ENCODE measurements around the gene CCL5. TPM values are rescaled to one million over a fixed set of nuclear protein-coding genes. Genes with fewer than 3 reads are reported as not detected.

CCL5 gene
- polyA plus RNA-seq, 1 donor (not counting 4 experiments of a cell fraction or from before 2014, with no cell fraction given): 0.46 TPM

- Histone ChIP-seq H3K36me3 (ENCODE audit: control insufficient read depth in 2 of 2, extremely low read depth in 1 of 2, insufficient read depth in 2 of 2, low read length in 2 of 2) (no peaks in the 10 kb centered on the region), H3K4me2 (ENCODE audit: control insufficient read depth, extremely low read depth, insufficient read depth, low read depth, low read length) (peak overlapping the region; percentile 6), H3K27me3 (ENCODE audit: control insufficient read depth, extremely low read depth, insufficient read depth, low read length) (no peaks in the 10 kb centered on the region), H3K9ac (ENCODE audit: control insufficient read depth, extremely low read depth, insufficient read depth, low read length) (no peak overlapping the region), H2AFZ (ENCODE audit: control insufficient read depth, low read length) (peak overlapping the region; percentile 17), H3K4me1 (ENCODE audit: control insufficient read depth, extremely low read depth, insufficient read depth, low read length) (peaks cover 7% of the 10 kb centered on the region), H3K79me2 (ENCODE audit: control insufficient read depth, insufficient read depth, low read length) (no peaks in the 10 kb centered on the region), H3K4me3 (ENCODE audit: control insufficient read depth in 2 of 3, extremely low read depth in 1 of 3, insufficient read depth in 2 of 3, low read depth in 1 of 3, low read length in 3 of 3) (no peak overlapping the region), H3K9me1 (ENCODE audit: control insufficient read depth, extremely low read depth, insufficient read depth, low read length) (no peaks in the 10 kb centered on the region), H3K9me3 (ENCODE audit: control insufficient read depth, low read depth, low read length) (no peaks in the 10 kb centered on the region), H4K20me1 (ENCODE audit: control insufficient read depth, extremely low read depth, insufficient read depth, low read length) (no peaks in the 10 kb centered on the region), H3K27ac (ENCODE audit: control insufficient read depth, insufficient read depth, low read length) (no peak overlapping the region)
- TF ChIP-seq, protein P1, sequence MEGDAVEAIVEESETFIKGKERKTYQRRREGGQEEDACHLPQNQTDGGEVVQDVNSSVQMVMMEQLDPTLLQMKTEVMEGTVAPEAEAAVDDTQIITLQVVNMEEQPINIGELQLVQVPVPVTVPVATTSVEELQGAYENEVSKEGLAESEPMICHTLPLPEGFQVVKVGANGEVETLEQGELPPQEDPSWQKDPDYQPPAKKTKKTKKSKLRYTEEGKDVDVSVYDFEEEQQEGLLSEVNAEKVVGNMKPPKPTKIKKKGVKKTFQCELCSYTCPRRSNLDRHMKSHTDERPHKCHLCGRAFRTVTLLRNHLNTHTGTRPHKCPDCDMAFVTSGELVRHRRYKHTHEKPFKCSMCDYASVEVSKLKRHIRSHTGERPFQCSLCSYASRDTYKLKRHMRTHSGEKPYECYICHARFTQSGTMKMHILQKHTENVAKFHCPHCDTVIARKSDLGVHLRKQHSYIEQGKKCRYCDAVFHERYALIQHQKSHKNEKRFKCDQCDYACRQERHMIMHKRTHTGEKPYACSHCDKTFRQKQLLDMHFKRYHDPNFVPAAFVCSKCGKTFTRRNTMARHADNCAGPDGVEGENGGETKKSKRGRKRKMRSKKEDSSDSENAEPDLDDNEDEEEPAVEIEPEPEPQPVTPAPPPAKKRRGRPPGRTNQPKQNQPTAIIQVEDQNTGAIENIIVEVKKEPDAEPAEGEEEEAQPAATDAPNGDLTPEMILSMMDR (optimal IDR thresholded peaks at IDR 0.05 in 1 of 3, IDR thresholded peaks at IDR 0.05 in 1 of 3, conservative IDR thresholded peaks at IDR 0.05 in 1 of 3; ENCODE audit: extremely low read depth in 1 of 3, insufficient read depth in 2 of 3, low read length in 3 of 3): no peak
- TF ChIP-seq EZH2 (IDR thresholded peaks at IDR 0.05; ENCODE audit: low read length): no peak
- no peak for FAIRE-seq
- dilution Hi-C loops (cut with MboI; ENCODE audit: extremely low pct_ligation_motif_present, low sequenced_read_pairs): no loop called here
- no peak for DNase-seq (ENCODE audit: low read depth, low spot score)
Observed at GRCh38 chr17:35889818-35890773, 9.9 kb upstream of the CCL5 start.

GRCh38 chr17:35889241-35889640 is 9.1 kb upstream of the CCL5 start:
- Histone ChIP-seq H2AFZ (ENCODE audit: control insufficient read depth, low read length) (no peak overlapping the region), H3K79me2 (ENCODE audit: control insufficient read depth, insufficient read depth, low read length) (no peaks in the 10 kb centered on the region), H3K4me1 (ENCODE audit: control insufficient read depth, extremely low read depth, insufficient read depth, low read length) (peaks cover 7% of the 10 kb centered on the region), H3K4me3 (ENCODE audit: control insufficient read depth in 2 of 3, extremely low read depth in 1 of 3, insufficient read depth in 2 of 3, low read depth in 1 of 3, low read length in 3 of 3) (no peak overlapping the region), H3K27ac (ENCODE audit: control insufficient read depth, insufficient read depth, low read length) (no peak overlapping the region), H3K4me2 (ENCODE audit: control insufficient read depth, extremely low read depth, insufficient read depth, low read depth, low read length) (no peak overlapping the region), H3K36me3 (ENCODE audit: control insufficient read depth in 2 of 2, extremely low read depth in 1 of 2, insufficient read depth in 2 of 2, low read length in 2 of 2) (no peaks in the 10 kb centered on the region), H4K20me1 (ENCODE audit: control insufficient read depth, extremely low read depth, insufficient read depth, low read length) (no peaks in the 10 kb centered on the region), H3K9me1 (ENCODE audit: control insufficient read depth, extremely low read depth, insufficient read depth, low read length) (no peaks in the 10 kb centered on the region), H3K27me3 (ENCODE audit: control insufficient read depth, extremely low read depth, insufficient read depth, low read length) (no peaks in the 10 kb centered on the region), H3K9ac (ENCODE audit: control insufficient read depth, extremely low read depth, insufficient read depth, low read length) (no peak overlapping the region), H3K9me3 (ENCODE audit: control insufficient read depth, low read depth, low read length) (no peaks in the 10 kb centered on the region)
- TF ChIP-seq EZH2 (IDR thresholded peaks at IDR 0.05; ENCODE audit: low read length): no peak
- TF ChIP-seq, protein P1 (optimal IDR thresholded peaks at IDR 0.05 in 1 of 3, IDR thresholded peaks at IDR 0.05 in 1 of 3, conservative IDR thresholded peaks at IDR 0.05 in 1 of 3; ENCODE audit: extremely low read depth in 1 of 3, insufficient read depth in 2 of 3, low read length in 3 of 3): no peak
- no peak for FAIRE-seq
- DNase-seq (ENCODE audit: low read depth, low spot score): no peak
- dilution Hi-C loops (cut with MboI; ENCODE audit: extremely low pct_ligation_motif_present, low sequenced_read_pairs): no loop called here
